GM23338 (cell line): ENCODE measurements around the gene MPPED1. TPM values are rescaled to one million over a fixed set of nuclear protein-coding genes. Genes with fewer than 3 reads are reported as not detected.

Experiments
- ATAC-seq: fragments of 200-7000 bp; cut with Tn5 transposase; 3 replicates; pipeline ENCODE4 v1.9.1; 2020
- DNase-seq: peaks from one replicate; pipeline ENCODE4 v3.0.0-alpha.2; 2015; ENCODE audit warnings: low spot score
- H2AFZ ChIP-seq: fragments of 200-600 bp; sonication (generic); 2 replicates; pipeline ENCODE4 v1.8.0; 2016; ENCODE audit warnings: antibody characterized with exemption, mild to moderate bottlenecking, moderate library complexity
- H3F3A ChIP-seq: fragments of 200-600 bp; sonication (generic); replicated peaks from 2 replicates; pipeline ENCODE4 v1.8.0; 2017; ENCODE audit warnings: antibody characterized with exemption, mixed run types, low read depth
- H3K27ac ChIP-seq: fragments of 200-600 bp; sonication (generic); 2 replicates; pipeline ENCODE4 v1.6.1; 2016; ENCODE audit warnings: low read depth
- H3K27me3 ChIP-seq: fragments of 200-600 bp; sonication (generic); 2 replicates; pipeline ENCODE4 v1.8.0; 2016; ENCODE audit warnings: mild to moderate bottlenecking, mixed run types, moderate library complexity; ENCODE audit not compliant: insufficient read depth
- H3K36me3 ChIP-seq: fragments of 200-600 bp; sonication (generic); 2 replicates; pipeline ENCODE4 v1.8.0; 2016; ENCODE audit warnings: mild to moderate bottlenecking; ENCODE audit not compliant: insufficient read depth
- H3K4me1 ChIP-seq: fragments of 200-600 bp; sonication (generic); 2 replicates; pipeline ENCODE4 v1.8.0; 2016; ENCODE audit warnings: mild to moderate bottlenecking, moderate library complexity; ENCODE audit not compliant: insufficient read depth
- H3K4me2 ChIP-seq: fragments of 200-600 bp; sonication (generic); 2 replicates; pipeline ENCODE4 v1.7.1; 2017; ENCODE audit warnings: mixed run types
- H3K4me3 ChIP-seq: fragments of 200-600 bp; sonication (generic); 2 replicates; pipeline ENCODE4 v1.6.1; 2016; ENCODE audit warnings: mixed run types
- H3K79me2 ChIP-seq: fragments of 200-600 bp; sonication (generic); replicated peaks from 2 replicates; pipeline ENCODE4 v1.8.0; 2017; ENCODE audit warnings: mild to moderate bottlenecking; ENCODE audit not compliant: insufficient read depth
- H3K9me2 ChIP-seq: fragments of 200-600 bp; sonication (generic); 2 replicates; pipeline ENCODE4 v1.8.0; 2017; ENCODE audit not compliant: insufficient read depth
- H4K20me1 ChIP-seq: fragments of 200-600 bp; sonication (generic); replicated peaks from 2 replicates; pipeline ENCODE4 v1.8.0; 2017; ENCODE audit warnings: mild to moderate bottlenecking; ENCODE audit not compliant: insufficient read depth
- H3K27ac Mint-ChIP-seq: 2 replicates; pipeline ENCODE4 v1.8.0; 2020; ENCODE audit warnings: inconsistent platforms, mild to moderate bottlenecking, moderate library complexity, mixed read lengths
- H3K27me3 Mint-ChIP-seq: 3 replicates; pipeline ENCODE4 v1.8.0; 2022; ENCODE audit warnings: low read depth, mild to moderate bottlenecking, moderate library complexity, mixed read lengths, inconsistent platforms; ENCODE audit not compliant: insufficient read depth, poor library complexity
- H3K36me3 Mint-ChIP-seq: 3 replicates; pipeline ENCODE4 v1.8.0; 2021; ENCODE audit warnings: low read depth, mild to moderate bottlenecking, inconsistent platforms, moderate library complexity, mixed read lengths
- H3K4me1 Mint-ChIP-seq: 3 replicates; pipeline ENCODE4 v1.8.0; 2020; ENCODE audit warnings: mild to moderate bottlenecking, inconsistent platforms, mixed read lengths
- H3K4me3 Mint-ChIP-seq: 3 replicates; pipeline ENCODE4 v1.8.0; 2021; ENCODE audit warnings: moderate library complexity, mild to moderate bottlenecking, inconsistent platforms, mixed read lengths
- H3K9me3 Mint-ChIP-seq: 3 replicates; pipeline ENCODE4 v1.8.0; 2020; ENCODE audit warnings: moderate library complexity, mild to moderate bottlenecking, inconsistent platforms, mixed read lengths
- CREB1 ChIP-seq: fragments of 250-450 bp; sonication (Bioruptor Pico); IDR thresholded peaks from 2 replicates; pipeline ENCODE4 v1.5.0; 2020; ENCODE audit warnings: low read depth, mild to moderate bottlenecking, moderate library complexity
- CTCF ChIP-seq, 2 experiments: fragments of 200-600 bp in 1 of 2; sonication (generic) in 1 of 2; conservative IDR thresholded peaks; 2 replicates each; pipeline versions ENCODE4 v1.5.1 to v1.6.1; 2016 to 2017; ENCODE audit warnings: antibody characterized with exemption in 2 of 2, low read depth in 2 of 2, mild to moderate bottlenecking in 2 of 2, moderate library complexity in 1 of 2
- ETS1 ChIP-seq: IDR thresholded peaks from 2 replicates; pipeline ENCODE4 v1.6.1; 2016; ENCODE audit warnings: antibody characterized with exemption
- EZH2 ChIP-seq: fragments of 200-600 bp; sonication (generic); IDR thresholded peaks from one replicate; pipeline ENCODE4 v1.8.0; 2017; ENCODE audit warnings: antibody characterized with exemption, mild to moderate bottlenecking, low read depth; ENCODE audit not compliant: unreplicated experiment
- EZH2phosphoT487 ChIP-seq: fragments of 200-600 bp; sonication (generic); IDR thresholded peaks from one replicate; pipeline ENCODE4 v1.8.1; 2018; ENCODE audit warnings: antibody characterized with exemption; ENCODE audit not compliant: unreplicated experiment
- NANOG ChIP-seq: IDR thresholded peaks from 2 replicates; pipeline ENCODE4 v1.6.1; 2016; ENCODE audit warnings: antibody characterized with exemption, borderline replicate concordance
- POLR2AphosphoS5 ChIP-seq: IDR thresholded peaks from 2 replicates; pipeline ENCODE4 v1.6.1; 2016; ENCODE audit warnings: antibody characterized with exemption, low read depth
- STAT1 ChIP-seq: IDR thresholded peaks from one replicate; pipeline ENCODE4 v1.6.1; 2016; ENCODE audit warnings: antibody characterized with exemption; ENCODE audit not compliant: unreplicated experiment
- ZNF114 ChIP-seq: fragments of 250-450 bp; sonication (Bioruptor Pico); IDR thresholded peaks from 2 replicates; pipeline ENCODE4 v1.5.0; 2020; ENCODE audit warnings: mild to moderate bottlenecking, moderate library complexity
- ZNF331 ChIP-seq: fragments of 250-450 bp; sonication (Bioruptor Pico); IDR thresholded peaks from 2 replicates; pipeline ENCODE4 v1.5.0; 2020; ENCODE audit warnings: low read depth, mild to moderate bottlenecking, moderate library complexity
- polyA plus RNA-seq: library from polyadenylated mRNA; unstranded; fragments of >200 nt; fragmentation: Nextera tagmentation; extraction: Ambion mirVana; gene quantifications from 2 replicates; pipeline ENCODE4 v1.2.1, GENCODE V29; 2016
- total RNA-seq: library from RNA; depleted of rRNA; stranded (reverse); fragments of >200 nt; shearing (Covaris generic); gene quantifications from 2 replicates; pipeline ENCODE4 v1.2.3, GENCODE V29; 2014
- TF ChIP-seq, protein P1 (sequence below): IDR thresholded peaks from one replicate; pipeline ENCODE4 v1.6.1; 2018; ENCODE audit warnings: antibody characterized with exemption; ENCODE audit not compliant: unreplicated experiment

The MPPED1 gene
- total and polyA plus RNA-seq, 2 experiments from 2014 or later, result 0.56 TPM; not detected in 1

DNA sequence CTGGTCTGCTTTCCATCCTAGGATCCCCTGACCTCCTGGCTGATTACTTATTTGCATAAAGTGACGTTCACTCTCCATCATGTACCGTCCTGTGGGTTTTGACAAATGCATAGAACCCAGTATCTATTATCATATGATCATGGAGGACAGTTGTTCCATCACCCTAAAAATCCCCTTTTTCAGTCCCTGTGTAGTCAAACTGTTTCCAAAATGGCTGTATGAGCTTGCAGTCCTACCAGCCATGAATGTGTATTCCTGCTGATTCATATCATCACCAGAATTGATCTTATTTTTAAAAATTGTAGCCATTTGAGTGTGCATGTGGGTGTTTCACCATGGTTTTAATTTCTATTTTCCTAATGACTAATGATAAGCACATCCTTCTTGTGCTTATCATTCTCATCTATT, 108.8 kb downstream of the MPPED1 start:
- no peaks in the 10 kb centered on the region for H3F3A ChIP-seq
- H3K4me2 ChIP-seq, result no peak overlapping the region
- no peaks in the 10 kb centered on the region for H3K79me2 ChIP-seq
- H3K27me3 Mint-ChIP-seq, result peaks cover 8% of the 10 kb centered on the region
- H2AFZ ChIP-seq, result no peak overlapping the region
- H3K9me3 Mint-ChIP-seq, result no peaks in the 10 kb centered on the region; the same call in 2 of the 3 replicates
- TF ChIP-seq POLR2AphosphoS5, result no peak
- no peak for TF ChIP-seq ZNF114 (CRISPR knock-in tag)
- TF ChIP-seq CREB1 (CRISPR knock-in tag), result no peak
- TF ChIP-seq, protein P1, sequence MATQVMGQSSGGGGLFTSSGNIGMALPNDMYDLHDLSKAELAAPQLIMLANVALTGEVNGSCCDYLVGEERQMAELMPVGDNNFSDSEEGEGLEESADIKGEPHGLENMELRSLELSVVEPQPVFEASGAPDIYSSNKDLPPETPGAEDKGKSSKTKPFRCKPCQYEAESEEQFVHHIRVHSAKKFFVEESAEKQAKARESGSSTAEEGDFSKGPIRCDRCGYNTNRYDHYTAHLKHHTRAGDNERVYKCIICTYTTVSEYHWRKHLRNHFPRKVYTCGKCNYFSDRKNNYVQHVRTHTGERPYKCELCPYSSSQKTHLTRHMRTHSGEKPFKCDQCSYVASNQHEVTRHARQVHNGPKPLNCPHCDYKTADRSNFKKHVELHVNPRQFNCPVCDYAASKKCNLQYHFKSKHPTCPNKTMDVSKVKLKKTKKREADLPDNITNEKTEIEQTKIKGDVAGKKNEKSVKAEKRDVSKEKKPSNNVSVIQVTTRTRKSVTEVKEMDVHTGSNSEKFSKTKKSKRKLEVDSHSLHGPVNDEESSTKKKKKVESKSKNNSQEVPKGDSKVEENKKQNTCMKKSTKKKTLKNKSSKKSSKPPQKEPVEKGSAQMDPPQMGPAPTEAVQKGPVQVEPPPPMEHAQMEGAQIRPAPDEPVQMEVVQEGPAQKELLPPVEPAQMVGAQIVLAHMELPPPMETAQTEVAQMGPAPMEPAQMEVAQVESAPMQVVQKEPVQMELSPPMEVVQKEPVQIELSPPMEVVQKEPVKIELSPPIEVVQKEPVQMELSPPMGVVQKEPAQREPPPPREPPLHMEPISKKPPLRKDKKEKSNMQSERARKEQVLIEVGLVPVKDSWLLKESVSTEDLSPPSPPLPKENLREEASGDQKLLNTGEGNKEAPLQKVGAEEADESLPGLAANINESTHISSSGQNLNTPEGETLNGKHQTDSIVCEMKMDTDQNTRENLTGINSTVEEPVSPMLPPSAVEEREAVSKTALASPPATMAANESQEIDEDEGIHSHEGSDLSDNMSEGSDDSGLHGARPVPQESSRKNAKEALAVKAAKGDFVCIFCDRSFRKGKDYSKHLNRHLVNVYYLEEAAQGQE, result no peak
- TF ChIP-seq EZH2phosphoT487, result no peak
- no peaks in the 10 kb centered on the region for H3K27me3 ChIP-seq
- no peak overlapping the region for H3K27ac Mint-ChIP-seq
- DNase-seq, result no peak
- H3K36me3 ChIP-seq, result no peaks in the 10 kb centered on the region
- no peaks in the 10 kb centered on the region for H3K4me1 ChIP-seq
- no peak overlapping the region for H3K27ac ChIP-seq
- no peaks in the 10 kb centered on the region for H4K20me1 ChIP-seq
- no peaks in the 10 kb centered on the region for H3K36me3 Mint-ChIP-seq
- no peak overlapping the region for H3K4me3 ChIP-seq
- no peaks in the 10 kb centered on the region for H3K4me1 Mint-ChIP-seq
- H3K9me2 ChIP-seq, result no peaks in the 10 kb centered on the region
- no peak overlapping the region for H3K4me3 Mint-ChIP-seq
- ATAC-seq, result no peak

GRCh38 chr22:43521716-43522115, 109.9 kb downstream of the MPPED1 start:
- H3F3A ChIP-seq, result no peaks in the 10 kb centered on the region
- H2AFZ ChIP-seq, result no peak overlapping the region
- H3K27ac Mint-ChIP-seq, result no peak overlapping the region
- no peaks in the 10 kb centered on the region for H3K27me3 ChIP-seq
- no peak overlapping the region for H3K27ac ChIP-seq
- H3K36me3 ChIP-seq, result no peaks in the 10 kb centered on the region
- DNase-seq (no peak), ATAC-seq (no peak)
- H3K9me2 ChIP-seq, result no peaks in the 10 kb centered on the region
- H3K4me1 ChIP-seq, result no peaks in the 10 kb centered on the region
- H3K4me1 Mint-ChIP-seq, result no peaks in the 10 kb centered on the region
- H3K9me3 Mint-ChIP-seq, result no peaks in the 10 kb centered on the region; the same call in 2 of the 3 replicates
- no peaks in the 10 kb centered on the region for H4K20me1 ChIP-seq
- H3K36me3 Mint-ChIP-seq, result no peaks in the 10 kb centered on the region
- H3K4me3 ChIP-seq, result no peak overlapping the region
- H3K4me3 Mint-ChIP-seq, result no peak overlapping the region
- H3K4me2 ChIP-seq, result no peak overlapping the region
- H3K79me2 ChIP-seq, result no peaks in the 10 kb centered on the region
- peaks cover 8% of the 10 kb centered on the region for H3K27me3 Mint-ChIP-seq
- TF ChIP-seq ZNF114 (CRISPR knock-in tag) (no peak), STAT1 (no peak), ZNF331 (CRISPR knock-in tag) (no peak), POLR2AphosphoS5 (no peak), CTCF (conservative IDR thresholded peaks at IDR 0.05; ENCODE audit: low read depth in 2 of 2) (no peak), EZH2 (no peak), EZH2phosphoT487 (no peak), ETS1 (no peak), NANOG (no peak), CREB1 (CRISPR knock-in tag) (no peak)
